Cardiac fibroblast (primary cell): ENCODE data around the gene HSPA2.

Experiments
- DNase-seq, 2 donors: peaks; one replicate each; pipeline versions ENCODE4 v3.0.0 to v3.0.0-alpha.2; 2010; ENCODE audit warnings: low read depth in 2 of 2
- H3K4me3 ChIP-seq, 2 donors: replicated peaks in 1 of 2; 1 replicate in 1 of 2; 2 replicates in 1 of 2; pipeline ENCODE4 v1.5.1; 2011; ENCODE audit warnings: low read depth in 2 of 2, low read length in 2 of 2, mild to moderate bottlenecking in 2 of 2, moderate library complexity in 1 of 2
- TF ChIP-seq, protein P1 (sequence below): IDR thresholded peaks from one replicate; pipeline ENCODE4 v1.5.1; 2011; ENCODE audit warnings: low read depth, mild to moderate bottlenecking, low read length, inconsistent platforms

The HSPA2 gene

DNA sequence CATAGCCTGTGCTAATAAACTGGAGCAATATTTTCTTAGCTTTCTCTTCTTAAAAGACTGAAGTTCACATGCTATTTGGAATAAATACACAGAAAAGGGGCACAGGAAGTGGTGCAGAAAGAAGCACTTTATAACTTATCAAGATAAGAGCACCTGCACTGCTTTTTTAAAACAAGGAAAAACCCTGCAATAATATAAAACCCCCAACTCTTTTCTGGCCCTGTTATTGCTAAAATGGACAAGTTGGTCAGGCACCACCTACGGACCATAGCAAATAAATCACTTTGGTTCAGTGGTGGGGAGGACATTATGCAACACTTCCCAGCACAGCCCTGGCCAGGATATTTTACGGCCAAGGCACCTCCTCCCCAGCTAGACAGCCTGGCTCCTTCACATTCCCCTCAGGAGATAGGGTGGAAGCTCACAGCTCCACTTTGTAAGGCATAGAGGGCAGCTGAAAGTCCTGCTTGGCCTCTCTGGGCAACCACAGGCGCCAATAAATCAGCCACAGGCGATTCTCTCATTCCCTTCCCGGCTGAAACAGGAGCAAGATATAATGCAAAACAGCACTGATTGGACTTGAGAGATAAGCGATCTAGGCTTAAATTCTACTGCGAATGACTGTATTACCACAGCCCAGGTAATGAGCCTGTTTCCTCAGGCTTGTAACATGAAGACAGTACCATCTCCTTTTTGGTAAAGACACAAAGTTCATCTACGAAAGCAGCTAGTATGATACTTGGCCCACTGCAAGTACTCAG is 39.0 kb upstream of the HSPA2 start:
- TF ChIP-seq, protein P1, sequence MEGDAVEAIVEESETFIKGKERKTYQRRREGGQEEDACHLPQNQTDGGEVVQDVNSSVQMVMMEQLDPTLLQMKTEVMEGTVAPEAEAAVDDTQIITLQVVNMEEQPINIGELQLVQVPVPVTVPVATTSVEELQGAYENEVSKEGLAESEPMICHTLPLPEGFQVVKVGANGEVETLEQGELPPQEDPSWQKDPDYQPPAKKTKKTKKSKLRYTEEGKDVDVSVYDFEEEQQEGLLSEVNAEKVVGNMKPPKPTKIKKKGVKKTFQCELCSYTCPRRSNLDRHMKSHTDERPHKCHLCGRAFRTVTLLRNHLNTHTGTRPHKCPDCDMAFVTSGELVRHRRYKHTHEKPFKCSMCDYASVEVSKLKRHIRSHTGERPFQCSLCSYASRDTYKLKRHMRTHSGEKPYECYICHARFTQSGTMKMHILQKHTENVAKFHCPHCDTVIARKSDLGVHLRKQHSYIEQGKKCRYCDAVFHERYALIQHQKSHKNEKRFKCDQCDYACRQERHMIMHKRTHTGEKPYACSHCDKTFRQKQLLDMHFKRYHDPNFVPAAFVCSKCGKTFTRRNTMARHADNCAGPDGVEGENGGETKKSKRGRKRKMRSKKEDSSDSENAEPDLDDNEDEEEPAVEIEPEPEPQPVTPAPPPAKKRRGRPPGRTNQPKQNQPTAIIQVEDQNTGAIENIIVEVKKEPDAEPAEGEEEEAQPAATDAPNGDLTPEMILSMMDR, result peak; percentile 22
- peak; percentile 70 to 87 for DNase-seq
- H3K4me3 ChIP-seq, result peak overlapping the region in 1 of 2 donors; percentile 4

DNA sequence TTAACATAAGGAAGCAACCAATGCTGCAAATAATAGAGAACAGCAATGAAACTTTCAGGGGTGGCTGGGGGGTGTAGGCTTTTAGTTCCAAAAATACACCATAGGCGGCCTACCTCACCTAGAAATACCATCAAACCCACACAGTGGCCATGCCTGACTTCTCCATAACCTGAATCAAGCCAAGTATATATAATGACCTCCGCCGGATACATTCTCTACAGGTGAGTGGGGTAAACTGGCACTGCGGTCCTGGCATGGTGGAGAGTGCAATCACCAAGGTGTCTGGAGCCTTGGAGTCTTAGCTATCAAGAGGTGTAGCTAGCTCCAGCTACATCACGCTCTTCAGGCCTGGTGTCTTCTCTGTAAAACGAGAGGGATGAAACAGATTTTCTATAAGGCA is 38.1 kb upstream of the HSPA2 start:
- H3K4me3 ChIP-seq, result peak overlapping the region; percentile 87 to 88
- TF ChIP-seq, protein P1, result no peak
- no peak for DNase-seq

DNA sequence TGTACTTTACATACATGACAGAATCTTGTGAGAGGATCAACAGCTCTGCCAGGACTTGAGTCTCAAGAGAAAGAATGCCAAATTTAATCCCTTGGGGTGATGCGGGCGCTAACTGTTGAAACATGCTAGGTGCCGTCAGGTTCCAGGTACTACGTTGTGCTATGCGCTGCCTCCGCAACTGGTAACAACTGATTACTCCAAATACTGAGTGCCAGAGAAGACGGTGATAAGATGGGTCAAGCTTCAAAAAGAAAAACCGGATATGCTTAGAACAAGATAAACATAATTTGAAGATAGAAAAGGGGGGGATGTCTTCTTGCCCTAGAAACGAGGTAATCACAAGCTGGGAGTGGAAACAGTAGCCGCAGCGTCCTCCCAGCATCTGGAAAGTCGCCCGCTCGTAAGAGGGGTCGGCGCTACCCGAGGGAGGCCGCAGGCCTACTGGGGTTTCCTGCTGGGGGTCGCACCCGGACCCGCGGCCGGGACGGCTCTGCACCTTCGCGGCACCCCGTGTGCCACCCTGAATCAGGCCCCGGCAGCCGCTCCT is 37.6 kb upstream of the HSPA2 start:
- TF ChIP-seq, protein P1, result no peak
- DNase-seq, result peak; percentile 17 to 31
- peak overlapping the region; percentile 87 to 88 for H3K4me3 ChIP-seq

DNA sequence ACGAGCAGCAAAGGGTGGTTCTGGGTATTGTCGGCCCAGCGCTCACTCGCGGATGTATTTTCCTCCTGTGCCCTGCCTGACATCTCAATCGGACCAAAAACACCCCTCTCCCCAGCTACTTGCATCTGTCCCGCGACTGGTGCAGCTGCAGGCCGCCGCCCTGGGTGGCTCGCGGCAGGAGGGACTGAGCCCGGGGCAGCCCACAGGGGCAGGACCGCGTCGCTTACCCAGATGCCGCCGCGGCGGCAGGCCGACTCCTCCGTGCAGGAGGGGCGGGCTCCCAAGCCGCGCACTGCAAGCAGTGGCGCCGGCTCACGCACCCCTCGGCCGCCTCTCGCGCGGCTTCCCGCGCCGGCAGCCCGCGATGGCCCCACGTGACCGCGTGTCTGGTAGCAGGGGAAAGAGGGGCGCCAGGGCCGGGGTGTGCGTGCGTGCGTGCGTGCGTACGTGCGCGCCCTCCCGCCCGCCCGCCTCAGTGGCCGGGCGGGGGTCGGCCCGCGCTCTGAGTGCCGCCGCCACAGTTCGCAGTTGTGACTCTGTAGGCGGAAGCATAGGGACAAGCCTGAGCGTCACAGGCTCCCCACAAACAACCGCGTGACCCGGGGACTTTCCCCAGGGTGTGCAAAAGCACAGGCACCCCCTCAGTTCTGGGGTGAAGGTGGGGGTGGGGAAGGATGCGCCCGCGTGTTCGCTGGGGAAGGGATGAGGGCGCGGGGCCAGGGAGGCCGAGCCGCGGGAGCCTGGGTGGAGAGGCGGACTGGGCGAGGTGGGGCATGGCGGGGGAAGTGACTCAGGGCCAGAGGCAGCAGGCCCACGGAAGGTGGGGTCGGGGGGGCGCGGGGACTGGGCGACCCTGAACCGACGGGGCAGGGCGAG is 36.9 kb upstream of the HSPA2 start, which contains the start of gene ZBTB25:
TSS of gene ZBTB25 (minus strand) at position 405 of the 876 bp plus-strand sequence. CDS start 13,305 bp downstream, outside the sequence.
- peak; percentile 91 to 96 for DNase-seq
- peak within 1 kb of the TSS; percentile 87 to 88 for H3K4me3 ChIP-seq
- TF ChIP-seq, protein P1, result no peak

DNA sequence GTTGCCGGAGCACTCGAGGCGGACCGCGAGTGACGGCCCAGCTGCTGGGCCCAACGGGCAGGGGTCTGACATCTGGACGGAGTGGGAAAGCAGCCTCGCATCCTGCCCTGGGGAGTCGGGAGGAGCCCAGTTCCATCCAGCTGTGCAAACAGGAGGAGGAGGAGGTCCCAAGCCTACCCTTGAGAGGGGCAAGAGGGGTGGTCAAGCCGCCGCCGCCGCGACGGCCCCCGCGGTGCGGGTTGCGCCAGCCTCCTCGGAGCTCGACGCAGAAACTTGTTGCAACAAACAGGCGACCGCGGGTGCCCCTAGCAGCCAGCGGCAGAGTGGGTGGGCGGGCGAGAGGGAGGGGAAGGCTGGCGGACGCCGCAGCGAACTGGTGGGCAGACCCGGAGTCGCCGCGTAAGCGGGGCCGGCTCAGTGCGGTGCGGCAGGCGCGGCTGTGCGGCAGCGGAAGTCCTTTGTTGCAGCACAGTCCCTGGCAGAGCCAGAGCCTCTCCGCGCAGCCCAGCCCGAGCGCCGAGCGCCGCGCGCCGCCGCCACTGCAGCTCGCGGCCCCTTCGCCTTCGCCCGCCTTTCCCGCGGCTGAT is 36.1 kb upstream of the HSPA2 start, which contains the start of gene ZBTB1:
TSS of gene ZBTB1 (plus strand) at position 461 of the 587 bp plus-strand sequence. CDS start 16,735 bp downstream, outside the sequence.
- peak within 1 kb of the TSS; percentile 71 to 88 for H3K4me3 ChIP-seq
- TF ChIP-seq, protein P1, result no peak
- peak; percentile 86 to 93 for DNase-seq
